Lung (tissue), 12 donors: Measurements from ENCODE around the gene PKD1. TPM values are rescaled to one million over a fixed set of nuclear protein-coding genes. Genes with fewer than 3 reads are reported as not detected.

Experiments
- ATAC-seq: fragments of 200-7000 bp; cut with Tn5 transposase; one replicate; pipeline ENCODE4 v1.9.1; 2020; ENCODE audit warnings: moderate number of reproducible peaks; ENCODE audit not compliant: insufficient read depth, low FRiP score
- DNase-seq, 3 donors: peaks; one replicate each; pipeline ENCODE4 v3.0.0-alpha.2; 2013 to 2017
- H3K27ac ChIP-seq, 2 donors: one replicate each; pipeline ENCODE4 v1.5.1; 2013; ENCODE audit warnings: mild to moderate bottlenecking in 2 of 2, moderate library complexity in 2 of 2, control low read depth in 1 of 2, inconsistent platforms in 1 of 2, low read depth in 1 of 2, low read length in 1 of 2
- H3K27me3 ChIP-seq, 3 donors: one replicate each; pipeline ENCODE4 v1.5.1; 2013; ENCODE audit warnings: low read length in 2 of 3; ENCODE audit not compliant: control insufficient read depth in 3 of 3, insufficient read depth in 3 of 3
- H3K36me3 ChIP-seq, 4 donors: one replicate each; pipeline ENCODE4 v1.5.1; 2013; ENCODE audit warnings: low read length in 4 of 4, mild to moderate bottlenecking in 1 of 4, moderate library complexity in 1 of 4; ENCODE audit not compliant: control insufficient read depth in 4 of 4, insufficient read depth in 4 of 4
- H3K4me1 ChIP-seq, 5 donors: one replicate each; pipeline ENCODE4 v1.5.1; 2013; ENCODE audit warnings: low read length in 5 of 5, mild to moderate bottlenecking in 2 of 5, moderate library complexity in 1 of 5; ENCODE audit not compliant: control insufficient read depth in 5 of 5, insufficient read depth in 5 of 5
- H3K4me3 ChIP-seq: one replicate; pipeline ENCODE4 v1.5.1; 2013; ENCODE audit warnings: mild to moderate bottlenecking, control low read depth, moderate library complexity
- H3K9ac ChIP-seq, 2 donors: one replicate each; pipeline ENCODE4 v1.5.1; 2013; ENCODE audit warnings: low read length in 2 of 2, control low read depth in 1 of 2; ENCODE audit not compliant: insufficient read depth in 1 of 2
- H3K9me3 ChIP-seq, 4 donors: one replicate each; pipeline ENCODE4 v1.5.1; 2013; ENCODE audit warnings: low read length in 3 of 4, mild to moderate bottlenecking in 1 of 4, moderate library complexity in 1 of 4; ENCODE audit not compliant: control insufficient read depth in 4 of 4, insufficient read depth in 3 of 4
- WGBS, 2 donors: extraction: QIAGEN DNeasy Blood & Tissue Kit; methylation state at CpG; one replicate each; pipeline ENCODE4 v1.1.7; 2013; 5-methylcytosine and 5-hydroxymethylcytosine counted together
- polyA plus RNA-seq, 2 donors: library from polyadenylated mRNA; stranded (reverse); fragments of 200-250 nt; gene quantifications; one replicate each; pipeline ENCODE4 v1.2.1, GENCODE V29; 2013
- total RNA-seq, 2 donors: library from RNA; depleted of rRNA in 1 of 2; stranded (reverse); fragments of >200 nt in 1 of 2; gene quantifications; one replicate each; pipeline ENCODE4 v1.2.1, GENCODE V29; 2014 to 2021
- TF ChIP-seq, protein P1 (sequence below): IDR thresholded peaks from 2 replicates; pipeline ENCODE4 v1.5.1; 2012; ENCODE audit warnings: mild to moderate bottlenecking; ENCODE audit errors: control extremely low read depth, extremely low read depth
- donor health status: control.
- donor health status: control.
- donor health status: Bipolar disorder and iron deficiency.
- donor health status: healthy.
- donor health status: DM: yes; HTN: yes; CAD: no.

PKD1 gene
- total and polyA plus RNA-seq, 4 donors = 39.1 to 128 (median 64.6) TPM

DNA sequence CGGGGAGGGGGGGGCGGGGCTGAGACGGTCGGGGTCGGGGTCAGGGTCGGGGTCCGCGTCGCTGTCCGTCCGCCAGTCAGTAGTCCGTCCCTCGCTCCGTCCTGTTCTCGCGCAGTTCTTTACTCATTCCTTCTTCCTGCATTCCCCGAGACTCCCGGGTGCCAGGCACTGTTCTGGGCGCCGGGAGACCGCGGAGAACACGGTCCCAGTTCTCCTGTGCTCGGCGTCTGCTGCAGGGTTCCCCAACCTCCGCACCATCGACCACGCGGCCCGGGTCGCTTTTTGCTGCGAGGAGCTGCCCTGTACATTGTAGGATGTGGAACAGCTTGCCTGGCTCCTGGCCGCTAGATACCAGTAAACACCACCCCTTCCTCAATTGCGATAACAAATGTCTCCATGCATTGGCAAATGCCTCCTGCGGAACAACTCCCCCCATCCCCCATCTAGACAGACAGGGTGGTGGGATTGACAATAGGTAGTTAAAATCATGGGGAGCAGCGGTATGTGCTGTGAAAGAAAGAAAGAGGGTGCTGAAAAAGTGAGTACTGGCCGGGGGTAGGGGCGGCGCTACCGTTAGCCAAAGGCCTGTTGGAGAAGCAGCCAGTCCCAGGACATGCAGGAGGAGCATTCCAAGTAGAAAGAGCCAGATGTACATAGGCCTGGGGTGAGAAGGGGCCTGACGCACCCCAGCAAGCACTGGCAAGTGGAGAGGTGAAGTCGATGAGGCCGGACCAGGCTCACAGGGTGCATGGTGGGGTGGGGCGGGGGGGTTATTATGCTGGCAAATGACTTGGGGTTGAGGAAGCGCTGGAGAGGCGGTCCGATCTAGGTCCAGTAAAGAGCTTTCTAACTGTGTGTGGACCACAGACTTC lies 20.5 kb upstream of the PKD1 start:
- Histone ChIP-seq H3K27ac (peak overlapping the region; percentile 81 to 87), H3K9ac (peak overlapping the region; percentile 12 to 55), H3K4me1 (peaks cover 0 to 75% (median 35%) of the 10 kb centered on the region in 5 donors), H3K36me3 (peaks cover 0 to 13% (median 8%) of the 10 kb centered on the region in 4 donors), H3K27me3 (no peaks in the 10 kb centered on the region), H3K4me3 (peak overlapping the region; percentile 73), H3K9me3 (no peaks in the 10 kb centered on the region)
- TF ChIP-seq, protein P1, sequence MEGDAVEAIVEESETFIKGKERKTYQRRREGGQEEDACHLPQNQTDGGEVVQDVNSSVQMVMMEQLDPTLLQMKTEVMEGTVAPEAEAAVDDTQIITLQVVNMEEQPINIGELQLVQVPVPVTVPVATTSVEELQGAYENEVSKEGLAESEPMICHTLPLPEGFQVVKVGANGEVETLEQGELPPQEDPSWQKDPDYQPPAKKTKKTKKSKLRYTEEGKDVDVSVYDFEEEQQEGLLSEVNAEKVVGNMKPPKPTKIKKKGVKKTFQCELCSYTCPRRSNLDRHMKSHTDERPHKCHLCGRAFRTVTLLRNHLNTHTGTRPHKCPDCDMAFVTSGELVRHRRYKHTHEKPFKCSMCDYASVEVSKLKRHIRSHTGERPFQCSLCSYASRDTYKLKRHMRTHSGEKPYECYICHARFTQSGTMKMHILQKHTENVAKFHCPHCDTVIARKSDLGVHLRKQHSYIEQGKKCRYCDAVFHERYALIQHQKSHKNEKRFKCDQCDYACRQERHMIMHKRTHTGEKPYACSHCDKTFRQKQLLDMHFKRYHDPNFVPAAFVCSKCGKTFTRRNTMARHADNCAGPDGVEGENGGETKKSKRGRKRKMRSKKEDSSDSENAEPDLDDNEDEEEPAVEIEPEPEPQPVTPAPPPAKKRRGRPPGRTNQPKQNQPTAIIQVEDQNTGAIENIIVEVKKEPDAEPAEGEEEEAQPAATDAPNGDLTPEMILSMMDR = no peak
- ATAC-seq = no peak
- 6% methylated on average over 39 to 46 of the region's 47 CpGs for WGBS, 2 donors
- peak; percentile 74 to 78 (median 76) for DNase-seq

DNA sequence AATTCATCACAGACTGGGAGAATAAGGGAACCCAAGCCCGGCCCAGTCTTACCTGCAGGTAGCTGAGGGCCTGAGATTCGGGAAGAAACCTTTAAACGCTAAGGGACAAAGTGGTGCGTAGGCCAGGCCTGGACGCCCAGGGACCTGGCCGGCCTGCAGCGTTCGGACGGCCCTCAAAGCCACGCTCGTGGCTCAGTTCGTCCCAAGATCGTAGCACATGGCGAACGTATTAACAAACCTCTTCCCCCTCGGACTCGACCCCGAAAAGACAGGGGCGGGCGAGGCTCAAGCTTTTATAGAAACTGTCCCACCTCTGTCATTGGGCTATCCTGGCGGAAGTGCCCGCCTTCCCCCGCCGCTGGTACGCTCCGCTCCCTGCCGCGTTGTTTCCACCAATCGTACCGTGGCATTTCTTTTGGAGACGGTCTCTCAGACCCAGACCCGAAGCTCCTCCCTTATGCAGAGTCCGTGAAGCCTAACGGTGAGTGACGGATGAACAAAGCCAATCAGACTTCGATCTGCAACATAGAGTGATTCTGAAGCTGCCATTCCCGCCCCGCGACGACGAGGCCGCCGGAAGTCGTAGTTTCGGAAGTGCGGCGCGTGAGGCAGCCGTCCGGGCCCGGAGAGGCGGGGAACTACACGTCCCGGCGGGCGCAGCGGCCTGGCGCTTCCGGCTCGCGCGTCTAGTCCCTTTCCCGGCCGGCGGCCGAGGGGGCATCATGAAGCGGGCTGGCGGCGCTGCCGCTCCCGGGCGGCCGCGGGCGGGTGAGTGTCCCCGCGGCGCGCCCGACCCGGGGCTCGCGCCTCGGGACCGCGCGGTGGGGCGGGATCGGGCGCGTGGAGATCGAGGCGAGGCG lies 19.6 kb upstream of the PKD1 start, which contains the start of gene TRAF7:
Gene TRAF7, plus strand, starts transcription at position 692 of the 860 bp plus-strand sequence. CDS start 8,139 bp downstream, outside the sequence.
- Histone ChIP-seq H3K27ac (peak within 1 kb of the TSS; percentile 81 to 87), H3K36me3 (peaks cover 0 to 14% (median 8%) of the 10 kb centered on the region in 4 donors), H3K27me3 (no peaks in the 10 kb centered on the region), H3K4me1 (peaks cover 0 to 79% (median 43%) of the 10 kb centered on the region in 5 donors), H3K9ac (peak within 1 kb of the TSS; percentile 12 to 61), H3K4me3 (peak within 1 kb of the TSS; percentile 73), H3K9me3 (no peaks in the 10 kb centered on the region)
- ATAC-seq = peak; percentile 89
- TF ChIP-seq, protein P1 = no peak
- peak; percentile 100 for DNase-seq
- WGBS, 2 donors = 0% methylated on average over 68 to 94 of the region's 94 CpGs

DNA sequence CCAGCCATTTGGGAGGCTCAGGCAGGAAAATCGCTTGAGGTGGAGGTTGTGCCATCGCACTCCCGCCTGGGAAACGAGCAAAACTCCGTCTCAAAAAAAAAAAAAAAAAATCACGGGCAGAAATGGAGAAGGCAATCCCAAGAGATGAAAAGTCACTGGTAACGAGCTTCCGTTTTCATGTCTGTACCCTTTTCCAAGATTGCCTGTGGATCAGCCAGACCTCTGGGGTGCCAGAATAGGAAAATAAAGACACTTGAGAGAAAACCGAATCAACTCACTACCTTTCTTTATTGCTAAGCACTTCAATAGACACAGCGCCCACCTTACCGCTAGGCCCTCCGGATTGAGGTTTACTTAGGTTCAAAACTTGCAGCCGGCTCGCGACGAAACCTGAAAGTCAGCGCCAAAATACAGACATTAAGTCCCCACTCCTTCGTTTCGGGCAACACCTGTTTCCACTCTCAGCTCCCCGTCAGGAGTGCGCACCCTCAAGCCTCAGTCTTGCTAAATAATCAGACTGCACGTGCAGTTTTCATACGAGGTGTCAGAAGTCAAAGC lies 18.9 kb upstream of the PKD1 start:
- ATAC-seq = no peak

More for the DNA sequence above, 18.9 kb upstream of the PKD1 start:
- TF ChIP-seq, protein P1 = no peak
- 6% methylated on average over 23 of the region's 23 CpGs for WGBS, 2 donors
- peak overlapping the region; percentile 68 to 80 for H3K27ac ChIP-seq
- no peaks in the 10 kb centered on the region for H3K9me3 ChIP-seq
- no peaks in the 10 kb centered on the region for H3K27me3 ChIP-seq
- peak in 1 of 3 donors; percentile 25 for DNase-seq
- H3K4me3 ChIP-seq = peak overlapping the region; percentile 50
- H3K4me1 ChIP-seq = peaks cover 0 to 80% (median 43%) of the 10 kb centered on the region in 5 donors
- peak overlapping the region in 1 of 2 donors; percentile 61 for H3K9ac ChIP-seq
- peaks cover 0 to 14% (median 8%) of the 10 kb centered on the region in 4 donors for H3K36me3 ChIP-seq
